GM04504 (cell line): ENCODE data around the gene FAM76A.
"Not testable (repeated sequence)": the region's sequence is repeated elsewhere in the genome, so short reads cannot be mapped to it uniquely, and the experiment has no call there.

Source experiments
- DNase-seq: peaks from one replicate; pipeline ENCODE4 v3.0.0-alpha.2; 2012; ENCODE audit warnings: low read depth

FAM76A gene

GRCh38 chr1:27778056-27778455, 52.3 kb downstream of the FAM76A start:
- no peak for DNase-seq

GRCh38 chr1:27779122-27779521, 53.4 kb downstream of the FAM76A start:
- DNase-seq = no peak

DNA sequence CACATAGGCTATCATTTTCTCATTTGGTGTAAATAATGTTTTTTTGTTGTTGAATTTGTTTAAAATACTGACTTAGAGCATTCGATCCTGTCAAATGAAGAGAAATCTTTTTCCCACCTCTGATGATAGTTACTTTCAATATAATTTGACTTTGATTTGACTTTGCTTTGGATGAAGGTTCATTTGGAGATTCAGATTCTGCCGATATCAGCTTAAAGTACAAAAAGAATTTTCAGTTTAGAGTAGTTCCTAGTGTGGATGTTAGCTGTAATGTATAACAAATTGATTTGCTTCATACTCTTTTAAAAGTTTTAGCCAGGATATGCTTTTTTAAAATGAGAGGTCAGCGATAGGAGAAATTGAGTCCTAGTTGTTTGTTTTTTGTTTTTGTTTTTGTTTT, 57.2 kb downstream of the FAM76A start:
- DNase-seq = no peak

- DNase-seq = no peak
Observed at GRCh38 chr1:27784700-27785099, 58.9 kb downstream of the FAM76A start.

DNA sequence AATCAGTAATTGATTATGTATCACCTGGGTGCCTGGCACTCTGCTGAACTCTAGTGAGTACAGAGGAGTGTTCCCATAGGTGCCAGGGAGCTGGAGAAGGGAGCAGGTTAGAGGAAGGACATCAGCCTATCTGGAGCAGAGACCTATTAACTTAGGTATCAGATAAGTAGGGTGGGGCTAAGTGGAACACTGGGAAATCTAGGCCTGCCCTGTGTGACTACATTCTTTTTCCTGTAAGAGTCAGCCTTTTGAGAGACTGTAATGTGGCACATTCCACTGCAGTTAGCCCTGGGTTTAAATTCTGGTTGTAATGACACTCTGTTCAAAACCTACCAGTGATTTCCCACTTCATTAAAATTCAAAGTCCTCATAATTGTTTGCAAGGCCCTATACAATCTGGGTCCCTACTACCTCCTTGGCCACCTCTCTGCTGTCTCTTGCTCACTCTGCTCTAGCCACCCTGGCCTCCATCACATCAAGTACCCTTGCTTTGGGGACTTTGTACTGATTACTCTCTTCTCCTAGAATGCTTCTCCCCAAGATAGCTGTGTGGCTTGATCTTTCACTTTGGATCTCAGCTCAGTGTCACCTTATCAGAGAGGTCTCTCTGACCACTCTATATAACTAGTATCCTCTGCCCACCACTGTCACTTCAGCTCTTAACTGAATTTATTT, 60.2 kb downstream of the FAM76A start:
- DNase-seq = no peak

DNA sequence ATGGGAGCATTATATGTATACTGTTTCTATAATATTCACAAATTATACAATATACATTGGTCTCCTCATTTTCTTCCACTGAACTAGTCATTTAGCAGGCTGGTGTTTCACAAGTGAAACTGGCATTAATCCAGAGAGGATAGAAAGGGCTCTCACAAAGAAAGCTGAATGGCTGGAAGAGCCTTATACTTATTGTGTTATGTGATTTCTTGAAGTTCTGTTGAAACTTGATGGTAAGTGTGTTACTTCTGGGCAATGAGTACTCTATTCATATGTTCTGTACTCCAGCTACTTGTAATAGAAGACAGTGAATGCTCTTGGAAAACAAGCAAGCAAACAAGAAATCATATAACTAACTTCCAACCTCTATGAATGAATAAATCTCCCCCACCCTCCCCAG, 62.1 kb downstream of the FAM76A start:
- no peak for DNase-seq

GRCh38 chr1:27789540-27790041, 63.8 kb downstream of the FAM76A start:
- DNase-seq = no peak

DNA sequence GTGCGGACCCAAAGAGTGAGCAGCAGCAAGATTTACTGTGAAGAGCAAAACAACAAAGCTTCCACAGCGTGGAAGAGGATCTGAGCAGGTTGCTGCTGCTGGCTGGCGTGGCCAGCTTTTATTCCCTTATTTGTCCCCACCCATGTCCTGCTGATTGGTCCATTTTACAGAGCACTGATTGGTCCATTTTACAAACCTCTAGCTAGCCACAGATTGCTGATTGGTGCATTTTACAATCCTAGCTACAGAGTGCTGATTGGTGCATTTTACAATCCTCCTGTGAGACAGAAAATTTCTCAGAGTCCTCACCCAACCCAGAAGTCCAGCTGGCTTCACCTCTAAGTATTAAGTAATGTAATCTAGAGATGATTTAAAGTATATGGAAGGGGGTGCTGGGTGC, 64.5 kb downstream of the FAM76A start:
- not testable (repeated sequence) for DNase-seq

- no peak for DNase-seq
Observed at GRCh38 chr1:27795601-27796000, 69.8 kb downstream of the FAM76A start.

- no peak for DNase-seq
Observed at GRCh38 chr1:27804791-27805190, 79.0 kb downstream of the FAM76A start.

DNA sequence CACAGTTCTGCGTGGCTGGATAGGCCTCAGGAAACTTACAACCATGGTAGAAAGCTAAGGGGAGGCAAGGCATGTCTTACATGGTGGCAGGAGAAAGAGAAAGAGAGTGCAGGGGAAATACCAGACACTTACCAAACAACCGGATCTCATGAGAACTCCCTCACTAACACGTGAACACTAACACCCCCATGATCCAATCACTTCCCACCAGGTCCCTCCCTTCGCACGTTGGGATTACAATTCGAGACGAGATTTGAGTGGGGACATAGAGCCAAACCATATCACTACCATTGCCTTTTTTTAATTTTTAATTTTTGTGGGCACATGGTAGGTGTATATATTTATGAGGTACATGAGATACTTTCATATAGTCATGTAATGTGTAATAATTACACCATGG, 81.0 kb downstream of the FAM76A start:
- DNase-seq = no peak

DNA sequence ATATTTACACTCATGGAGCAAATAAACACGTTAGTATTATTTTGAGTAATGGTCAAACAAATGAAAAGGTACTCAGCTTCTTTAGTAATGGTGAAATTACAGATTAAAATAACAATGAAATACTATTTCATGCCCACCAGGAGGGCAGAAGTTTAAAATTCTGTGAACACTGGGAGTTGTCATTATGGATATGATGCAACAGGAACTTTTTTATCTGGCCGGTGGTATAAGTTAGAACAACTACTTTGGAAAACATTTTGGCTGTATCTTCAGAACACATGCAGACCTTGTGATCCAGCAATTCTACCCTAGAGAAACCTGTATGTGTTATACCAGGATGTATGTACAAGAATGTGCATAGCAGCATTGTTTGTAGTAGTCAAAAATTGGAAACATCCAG, 81.6 kb downstream of the FAM76A start:
- no peak for DNase-seq

DNA sequence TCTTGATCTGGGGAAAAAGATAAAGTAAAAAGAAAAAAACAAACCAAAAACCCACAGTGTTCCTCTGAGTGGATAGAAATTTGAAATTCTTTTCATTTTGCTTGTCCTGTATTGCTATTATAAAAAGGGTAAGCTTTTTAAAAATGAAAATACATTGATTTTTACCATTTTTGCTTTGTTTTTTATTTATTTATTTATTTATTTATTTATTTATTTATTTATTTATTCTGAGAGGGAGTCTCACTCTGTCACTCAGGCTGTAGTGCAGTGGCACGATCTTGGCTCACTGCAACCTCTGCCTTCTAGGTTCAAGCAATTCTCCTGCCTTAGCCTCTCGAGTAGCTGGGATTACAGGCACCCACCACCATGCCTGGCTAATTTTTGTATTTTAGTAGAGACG, 82.4 kb downstream of the FAM76A start:
- not testable (repeated sequence) for DNase-seq

GRCh38 chr1:27809883-27810282, 84.1 kb downstream of the FAM76A start:
- no peak for DNase-seq

GRCh38 chr1:27811741-27812500, 86.2 kb downstream of the FAM76A start:
- DNase-seq = no peak
